ENCODE data around the gene DYNLRB1. TPM values are rescaled to one million over a fixed set of nuclear protein-coding genes. Genes with fewer than 3 reads are reported as not detected.

The DYNLRB1 gene
- total and polyA plus RNA-seq, 9 of the 15 experiments (the other 6 are each of a cell fraction or from before 2014, with no cell fraction given), result 48.7 to 358 (median 121) TPM

DNA sequence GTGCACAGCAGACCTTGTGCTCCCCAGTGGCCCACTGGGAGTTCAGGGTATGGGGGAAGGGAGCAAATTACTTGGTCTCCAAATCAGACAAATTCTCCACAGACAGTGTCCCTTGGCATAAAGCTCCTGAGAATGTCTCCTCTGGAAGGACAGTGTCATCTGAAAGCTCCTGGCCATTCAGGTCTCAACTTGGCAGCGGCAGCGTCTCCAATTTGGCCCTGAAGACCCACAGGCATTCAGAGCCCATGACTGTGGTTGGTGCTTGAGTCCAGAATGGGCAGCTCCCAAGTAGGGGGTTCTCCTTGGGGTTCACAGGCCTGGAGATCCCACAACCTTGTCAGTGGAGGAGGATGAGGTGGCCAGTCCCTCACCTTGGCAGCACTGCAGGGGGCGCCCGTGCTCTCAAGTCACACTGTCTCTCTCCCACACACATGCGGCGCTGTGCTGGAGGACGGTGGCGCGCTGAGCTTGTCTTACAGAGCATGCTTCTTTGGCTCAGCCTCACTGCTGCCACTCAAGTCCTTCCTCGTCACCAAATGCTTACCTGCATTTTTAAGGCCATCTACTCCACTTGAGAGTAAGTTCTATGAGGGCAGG is 20.7 kb downstream of the DYNLRB1 start:
- peak; percentile 88 for ATAC-seq
- TF ChIP-seq MEF2A (IDR thresholded peaks at IDR 0.05; ENCODE audit: control insufficient read depth, low read depth, low read length), result no peak
- TF ChIP-seq FOXP4 (CRISPR knock-in tag; IDR thresholded peaks at IDR 0.05; ENCODE audit: borderline replicate concordance), result no peak
- no peak for TF ChIP-seq ZNF586 (CRISPR knock-in tag; conservative IDR thresholded peaks at IDR 0.05)
- no peak for TF ChIP-seq MTF1 (CRISPR knock-in tag; IDR thresholded peaks at IDR 0.05; ENCODE audit: borderline replicate concordance)
- TF ChIP-seq NELFE (IDR thresholded peaks at IDR 0.05; ENCODE audit: insufficient read depth, insufficient read length), result no peak
- no peak for TF ChIP-seq TAF15 (IDR thresholded peaks at IDR 0.05; ENCODE audit: low read depth, low read length)
- TF ChIP-seq ZNF830 (CRISPR knock-in tag; IDR thresholded peaks at IDR 0.05), result no peak
- TF ChIP-seq ZFP36 (IDR thresholded peaks at IDR 0.05; ENCODE audit: low read depth, low read length, partially characterized antibody), result no peak
- no peak for TF ChIP-seq SREBF2 (CRISPR knock-in tag; IDR thresholded peaks at IDR 0.05)
- no peak for TF ChIP-seq NRF1 (conservative IDR thresholded peaks at IDR 0.05 in 1 of 2, IDR thresholded peaks at IDR 0.05 in 1 of 2)
- TF ChIP-seq, protein P1, sequence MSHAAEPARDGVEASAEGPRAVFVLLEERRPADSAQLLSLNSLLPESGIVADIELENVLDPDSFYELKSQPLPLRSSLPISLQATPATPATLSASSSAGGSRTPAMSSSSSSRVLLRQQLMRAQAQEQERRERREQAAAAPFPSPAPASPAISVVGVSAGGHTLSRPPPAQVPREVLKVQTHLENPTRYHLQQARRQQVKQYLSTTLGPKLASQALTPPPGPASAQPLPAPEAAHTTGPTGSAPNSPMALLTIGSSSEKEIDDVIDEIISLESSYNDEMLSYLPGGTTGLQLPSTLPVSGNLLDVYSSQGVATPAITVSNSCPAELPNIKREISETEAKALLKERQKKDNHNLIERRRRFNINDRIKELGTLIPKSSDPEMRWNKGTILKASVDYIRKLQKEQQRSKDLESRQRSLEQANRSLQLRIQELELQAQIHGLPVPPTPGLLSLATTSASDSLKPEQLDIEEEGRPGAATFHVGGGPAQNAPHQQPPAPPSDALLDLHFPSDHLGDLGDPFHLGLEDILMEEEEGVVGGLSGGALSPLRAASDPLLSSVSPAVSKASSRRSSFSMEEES (CRISPR knock-in tag; IDR thresholded peaks at IDR 0.05), result no peak
- no peak for TF ChIP-seq ATF7 (IDR thresholded peaks at IDR 0.05)
- no peak for TF ChIP-seq GMEB1 (CRISPR knock-in tag; IDR thresholded peaks at IDR 0.05)
- no peak for TF ChIP-seq MXI1 (IDR thresholded peaks at IDR 0.05; ENCODE audit: low read depth, low read length)
- TF ChIP-seq KAT7 (CRISPR knock-in tag; IDR thresholded peaks at IDR 0.05; ENCODE audit: borderline replicate concordance), result no peak

More for the DNA sequence above, 20.7 kb downstream of the DYNLRB1 start:
- Histone ChIP-seq H3K79me2 (ENCODE audit: control insufficient read depth, insufficient read depth, low read length) (no peaks in the 10 kb centered on the region), H3K9me3 (replicated peaks; ENCODE audit: control insufficient read depth, insufficient read depth, low read depth, low read length) (no peaks in the 10 kb centered on the region), H2AFZ (ENCODE audit: low read depth, low read length) (no peak overlapping the region), H3K4me1 (replicated peaks in 1 of 2; ENCODE audit: control insufficient read depth in 2 of 2, insufficient read depth in 2 of 2, low read length in 2 of 2) (peaks cover 0 to 3% of the 10 kb centered on the region in 2 experiments; a peak in 1 of 5 replicates), H3K36me3 (ENCODE audit: control insufficient read depth, insufficient read depth, low read length) (peaks cover 71% of the 10 kb centered on the region), H3K9ac (ENCODE audit: insufficient read depth in 1 of 2, low read depth in 2 of 2, low read length in 2 of 2) (no peak overlapping the region), H3K27me3 (ENCODE audit: control insufficient read depth in 2 of 2, insufficient read depth in 2 of 2, low read length in 2 of 2) (no peaks in the 10 kb centered on the region), H3K4me2 (ENCODE audit: insufficient read depth, low read length) (no peak overlapping the region), H3K9me1 (ENCODE audit: control insufficient read depth, insufficient read depth, low read length) (no peaks in the 10 kb centered on the region), H3K4me3 (no peak overlapping the region), H3K27ac (ENCODE audit: extremely low read depth, low read depth, low read length) (no peak overlapping the region), H4K20me1 (replicated peaks; ENCODE audit: control insufficient read depth, insufficient read depth, low read length) (0 out of 2 replicates have a peak, but pooled peaks cover 3% of the 10 kb centered on the region)
- ChIA-PET CTCF (ENCODE audit: low intra/inter-chr PET ratio) (interaction anchor here (0.6 to 1.3 kb wide), 3 partner anchors 171 to 227 kb away, joined by 3 to 5 read pairs (median 3); no protein-coding TSS in a partner anchor), POLR2A (interaction anchor here (0.9 to 2.4 kb wide), 2 partner anchors 20 to 320 kb away, joined by 3 to 8 read pairs; partner anchors contain the start of gene DYNLRB1)
- 93% methylated on average over 10 of the region's 10 CpGs for WGBS (ENCODE audit: insufficient coverage, low coverage, missing lambda C conversion rate)
- in situ Hi-C loops (cut with MboI), result loop anchor here (10.0 kb wide), 1 partner anchor 168 kb away; the partner anchor contains the start of gene TP53INP2
- BruUV-seq (replicated peaks), result no TSS peak
- intact Hi-C loops (cut with micrococcal nuclease), result loop anchor here (1.0 to 5.0 kb wide), 4 partner anchors 167 to 345 kb away; partner anchors contain the start of gene TP53INP2
- DNase-seq (ENCODE audit: extremely low read depth in 1 of 4, low spot score in 3 of 4) (peak in 3 of 4 experiments; percentile 44 to 64 (median 44)), FAIRE-seq (peak; percentile 15)

Data from K562 (cell line).